Activated CD4-positive, alpha-beta T cell treated with anti-CD3 and anti-CD28 coated beads for 4 hours (primary cell): ENCODE data around the gene HSD17B3.
"Not testable (repeated sequence)": the region's sequence is repeated elsewhere in the genome, so short reads cannot be mapped to it uniquely, and the experiment has no call there.

Source experiments
- DNase-seq, 2 donors: peaks; one replicate each; pipeline ENCODE4 v3.0.0-alpha.2; 2020

HSD17B3 gene

DNA sequence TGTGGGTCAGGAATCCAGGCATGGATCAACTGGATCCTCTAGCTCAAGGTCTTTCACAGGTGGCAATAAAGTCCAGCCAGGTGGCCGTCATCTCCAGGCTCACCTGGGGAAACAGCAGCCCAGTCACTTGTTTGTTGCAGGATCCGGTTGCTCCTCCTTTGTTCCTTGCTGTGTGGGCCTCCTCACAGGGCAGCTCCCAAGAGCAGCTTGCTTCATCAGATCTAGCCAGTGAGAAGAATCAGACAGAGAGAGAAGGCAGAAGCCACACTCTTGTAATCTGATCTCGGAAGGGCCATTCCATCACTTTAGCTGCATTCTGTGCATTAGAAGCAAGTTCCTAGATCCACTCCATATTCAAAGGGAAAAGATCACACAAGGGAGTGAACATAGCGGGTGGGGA lies 3.2 kb upstream of the HSD17B3 start:
- no peak for DNase-seq

DNA sequence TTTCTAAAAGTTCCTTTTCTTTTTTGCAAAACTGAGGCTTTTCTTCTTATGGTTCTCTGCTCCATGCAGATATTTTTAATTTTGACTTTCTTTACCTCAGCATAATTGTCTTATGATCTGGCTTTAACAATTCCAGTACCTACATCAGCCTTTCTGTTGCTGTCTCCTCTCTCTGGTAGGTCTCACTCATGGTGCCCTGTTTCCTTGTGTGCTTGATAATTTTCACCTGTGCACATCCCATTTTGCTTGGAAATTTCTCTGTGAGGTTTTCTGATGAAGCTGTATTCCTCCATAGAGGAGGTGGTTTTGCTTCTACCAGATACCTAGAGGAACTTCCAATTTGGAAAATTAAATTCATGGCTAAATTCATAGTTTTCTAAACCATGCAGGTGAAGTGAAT lies 2.3 kb upstream of the HSD17B3 start:
- DNase-seq = no peak

- no peak for DNase-seq
Observed at GRCh38 chr9:96299823-96300222, 2.2 kb downstream of the HSD17B3 start.

DNA sequence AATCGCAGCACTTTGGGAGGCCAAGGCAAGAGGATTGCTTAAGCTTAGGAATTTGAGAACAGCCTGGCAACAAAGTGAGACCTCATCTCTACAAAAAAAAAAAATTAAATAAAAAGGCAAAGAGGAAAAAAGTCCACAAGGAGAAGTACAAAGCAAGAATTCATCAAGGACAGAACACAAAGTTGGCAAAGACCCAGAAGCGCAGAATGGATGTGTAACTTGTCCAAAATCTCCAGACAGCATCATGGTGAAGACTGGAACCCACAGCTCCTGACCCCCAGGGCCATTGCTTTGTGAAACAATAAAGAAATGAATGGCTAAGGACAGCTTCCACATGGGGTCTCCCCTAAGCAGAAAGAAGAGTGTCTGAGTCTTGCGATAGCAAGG lies 7.8 kb downstream of the HSD17B3 start:
- DNase-seq = no peak

DNA sequence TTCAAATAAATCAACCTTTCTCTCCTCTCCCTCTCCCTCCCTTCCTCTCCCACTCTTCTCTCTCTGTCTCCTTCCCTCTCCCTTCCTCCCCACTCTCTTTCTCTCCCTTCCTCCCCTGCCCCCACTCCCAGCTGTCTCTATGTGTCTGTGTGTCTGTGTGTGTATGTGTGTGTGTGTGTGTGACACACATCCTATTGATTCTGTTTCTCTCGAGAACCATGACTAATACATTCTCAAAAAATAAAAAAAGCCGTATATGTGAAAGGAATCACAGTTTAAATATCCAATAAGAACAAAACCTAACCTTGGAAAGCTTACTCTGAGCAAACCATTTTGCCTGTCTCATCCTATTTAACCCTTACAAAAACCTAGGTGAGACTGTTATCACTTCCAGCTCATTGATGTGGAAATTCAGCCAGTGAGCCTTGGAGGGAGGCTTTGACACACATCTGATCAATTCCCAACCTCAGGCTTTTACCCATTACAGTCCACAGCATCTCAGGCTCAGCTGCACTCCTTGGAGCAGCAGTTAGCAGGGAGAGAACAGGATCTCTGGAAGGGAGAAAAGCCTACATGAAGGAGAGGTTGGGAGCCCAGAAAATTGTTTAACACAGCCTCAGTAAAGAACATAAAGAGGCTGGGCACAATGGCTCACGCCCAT lies 8.3 kb downstream of the HSD17B3 start:
- DNase-seq = no peak

DNA sequence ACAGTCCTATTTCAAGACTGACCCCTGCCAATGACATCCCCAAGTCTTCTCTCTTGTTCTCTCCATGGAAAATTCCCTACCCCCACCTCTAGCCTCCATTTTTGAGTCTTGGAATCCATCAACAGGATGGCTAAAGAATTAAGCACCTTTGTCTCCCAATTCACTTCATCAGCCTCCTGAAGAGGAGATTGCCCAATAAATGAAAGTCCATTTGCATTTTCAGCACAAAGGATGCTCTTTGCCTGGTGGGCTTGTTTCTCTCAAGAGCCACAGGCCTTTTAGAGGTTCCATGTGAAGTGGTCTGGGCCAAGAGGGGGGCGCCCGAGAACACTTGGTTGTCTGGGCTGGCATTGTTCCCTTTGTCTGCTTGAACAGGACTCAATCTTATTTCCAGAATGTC lies 12.6 kb downstream of the HSD17B3 start:
- DNase-seq = no peak

DNA sequence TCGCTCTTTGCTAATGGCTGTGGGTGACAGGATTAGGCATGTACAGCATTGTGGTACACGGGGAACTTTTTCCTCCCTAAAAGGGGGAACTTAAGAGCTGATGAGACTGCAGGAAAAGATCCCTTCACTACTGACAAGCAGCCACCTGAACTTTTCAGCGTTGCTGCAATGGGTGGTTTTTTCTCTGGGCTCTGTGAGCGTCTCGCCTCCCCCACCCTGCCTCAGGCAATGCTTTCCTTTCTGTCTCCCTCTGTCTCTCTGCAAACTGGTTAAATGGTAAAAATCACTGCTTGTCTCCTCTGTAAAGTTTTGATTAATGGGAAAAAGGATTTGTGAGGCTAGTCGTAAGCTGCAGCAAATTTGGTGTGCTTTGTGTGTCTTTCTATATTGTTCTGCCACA lies 20.3 kb downstream of the HSD17B3 start:
- no peak for DNase-seq

DNA sequence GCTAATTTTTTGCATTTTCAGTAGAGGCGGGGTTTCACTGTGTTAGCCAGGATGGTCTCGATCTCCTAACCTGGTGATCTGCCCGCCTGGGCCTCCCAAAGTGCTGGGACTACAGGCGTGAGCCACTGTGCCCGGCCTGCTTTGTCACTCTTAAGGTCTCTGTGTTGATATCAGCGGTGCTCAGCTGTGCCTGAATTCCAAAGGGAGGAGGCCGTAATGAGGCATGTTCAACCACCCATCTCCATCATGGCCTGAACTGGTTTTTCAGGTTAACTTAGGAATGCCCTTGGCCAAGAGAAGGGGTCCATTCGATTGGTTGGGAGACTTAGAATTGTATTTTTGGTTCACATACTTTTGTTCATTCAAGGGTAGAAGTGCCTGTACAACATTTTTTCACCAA lies 22.0 kb downstream of the HSD17B3 start:
- DNase-seq = no peak

- no peak for DNase-seq
Observed at GRCh38 chr9:96274939-96275338, 27.0 kb downstream of the HSD17B3 start.

DNA sequence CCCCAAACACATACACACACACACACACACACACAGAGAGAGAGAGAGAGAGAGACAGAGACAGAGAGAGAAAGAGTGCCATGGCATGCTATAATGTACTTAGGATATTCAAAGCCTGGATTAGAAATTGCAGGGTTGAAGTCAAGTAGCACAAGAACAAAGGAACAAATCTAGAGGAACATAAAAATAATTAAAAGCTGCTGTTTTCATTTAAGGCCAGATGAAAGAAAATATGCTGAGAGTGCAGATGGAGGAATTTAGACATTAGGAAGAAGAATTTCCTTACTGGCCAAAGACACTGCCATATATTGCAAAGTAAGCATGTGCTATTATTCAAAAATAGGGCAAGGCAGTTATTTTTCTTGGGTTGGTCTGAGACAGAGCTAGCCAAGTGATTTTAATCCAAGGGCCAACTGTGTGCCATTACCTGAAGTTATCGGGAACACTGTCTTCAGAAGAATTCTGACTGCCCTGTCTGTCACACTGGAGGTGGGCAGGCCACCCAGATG lies 31.7 kb downstream of the HSD17B3 start:
- no peak for DNase-seq

DNA sequence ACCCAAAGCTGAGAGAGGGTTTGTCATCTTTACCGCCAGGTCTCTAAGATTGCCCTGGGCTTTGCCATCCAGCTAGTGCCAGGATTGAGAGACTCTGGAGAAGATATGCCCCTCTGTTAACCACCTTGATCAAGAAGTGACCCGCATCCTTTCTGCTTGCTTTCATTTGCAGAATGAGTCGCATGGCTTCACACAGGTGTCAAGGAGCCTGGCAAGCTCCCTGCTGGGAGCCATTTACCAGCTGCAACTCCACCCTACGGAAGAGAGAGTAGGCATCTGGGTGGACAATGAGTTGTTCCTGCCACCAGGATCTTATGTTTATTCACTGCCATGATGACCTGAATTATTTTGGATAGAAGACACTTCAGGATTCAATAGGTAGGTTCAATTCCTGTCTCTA lies 43.0 kb downstream of the HSD17B3 start:
- no peak for DNase-seq

- DNase-seq = no peak
Observed at GRCh38 chr9:96256800-96257199, 45.2 kb downstream of the HSD17B3 start.

- DNase-seq = no peak
Observed at GRCh38 chr9:96255698-96256097, 46.3 kb downstream of the HSD17B3 start.

DNA sequence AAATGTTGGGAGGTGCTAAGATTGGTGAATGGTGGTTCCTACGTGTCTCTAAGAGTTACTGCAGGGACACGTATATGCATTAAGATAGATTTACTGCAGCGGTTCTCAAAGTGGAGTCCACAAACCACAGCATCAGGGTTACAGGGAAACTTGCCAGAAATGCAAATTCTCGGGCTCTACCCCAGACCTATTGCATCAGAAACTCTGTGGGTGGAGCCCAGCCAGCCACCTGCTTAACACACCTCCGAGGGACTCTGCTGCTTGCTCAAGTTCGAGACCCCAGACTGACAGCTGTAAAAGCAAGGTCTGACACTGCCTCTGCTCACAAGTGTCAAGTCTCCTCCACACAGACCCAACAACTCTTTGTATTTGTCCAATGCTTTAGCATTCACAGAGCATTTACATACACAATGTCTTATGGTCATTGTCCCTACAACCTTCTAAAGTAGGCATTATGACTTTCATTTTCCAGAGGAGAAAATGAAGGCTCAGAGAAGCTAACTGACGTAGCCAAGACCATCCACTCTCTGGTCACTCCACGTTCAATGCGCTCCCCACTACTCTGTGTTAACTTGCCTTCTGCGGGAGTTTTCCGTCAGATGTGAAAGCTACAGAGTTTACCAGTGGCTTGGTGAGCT lies 48.8 kb downstream of the HSD17B3 start:
- DNase-seq = no peak

DNA sequence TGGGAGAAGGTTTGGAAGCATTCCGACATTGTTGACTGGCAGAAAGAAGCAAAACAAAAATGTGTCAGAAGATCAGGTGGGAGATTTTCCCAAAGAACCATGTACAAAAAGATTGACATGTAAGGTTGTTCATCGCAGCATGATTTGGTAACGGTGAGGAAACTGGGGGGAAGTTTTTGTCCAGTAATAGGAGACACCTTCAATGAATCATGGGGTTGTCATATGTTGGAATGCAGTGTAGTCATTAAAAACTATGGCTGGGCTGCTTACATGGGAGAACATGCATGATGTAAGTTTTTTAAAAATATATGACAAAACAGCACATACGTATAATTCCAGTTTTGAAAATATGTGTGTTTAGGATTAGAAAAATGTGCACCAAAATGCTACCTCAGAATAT lies 50.5 kb downstream of the HSD17B3 start:
- DNase-seq = no peak

- no peak for DNase-seq
Observed at GRCh38 chr9:96249746-96250145, 52.2 kb downstream of the HSD17B3 start.

DNA sequence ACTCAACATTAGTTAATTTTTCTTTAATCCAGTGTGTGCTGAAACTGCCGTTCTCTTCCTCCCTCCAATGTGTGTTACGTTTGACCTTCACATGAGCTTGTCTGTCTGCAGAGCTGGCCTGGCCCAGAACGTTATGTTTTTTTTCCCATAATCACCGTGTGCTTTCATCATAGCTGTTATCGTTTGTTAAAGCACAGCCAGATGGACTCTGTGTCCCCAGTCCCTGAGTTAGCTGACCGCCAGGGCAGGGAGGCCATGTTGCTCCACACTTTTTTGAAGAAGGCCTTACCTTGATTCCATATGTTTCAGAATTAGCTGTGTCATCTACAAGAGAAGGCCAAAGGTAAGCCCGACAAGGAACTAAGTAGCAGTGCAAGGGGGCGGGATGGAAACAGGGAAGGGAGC lies 55.7 kb downstream of the HSD17B3 start:
- DNase-seq = no peak

- no peak for DNase-seq
Observed at GRCh38 chr9:96245399-96245798, 56.6 kb downstream of the HSD17B3 start.

DNA sequence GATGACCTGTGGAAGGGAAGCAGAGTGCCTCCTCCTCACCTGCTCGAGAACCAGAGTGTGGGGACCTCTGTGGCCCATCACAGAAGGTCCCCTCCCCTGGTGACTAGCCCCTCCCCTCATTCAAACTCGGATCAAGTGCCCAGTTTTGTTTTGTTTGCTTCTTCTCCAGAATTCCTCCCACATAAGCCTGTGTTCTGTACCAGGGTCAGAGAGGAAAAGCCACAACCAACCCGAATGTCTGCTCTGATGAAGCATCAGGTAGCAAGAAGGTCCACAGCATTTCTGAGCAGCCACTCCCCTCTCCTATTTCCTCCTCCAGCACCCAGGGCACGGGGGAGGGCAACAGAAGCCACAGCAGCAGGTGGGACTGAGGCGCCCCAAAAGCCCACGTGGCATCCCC lies 58.2 kb downstream of the HSD17B3 start:
- no peak for DNase-seq

GRCh38 chr9:96242811-96243210 lies 59.2 kb downstream of the HSD17B3 start:
- DNase-seq = no peak

GRCh38 chr9:96241391-96241809 lies 60.6 kb downstream of the HSD17B3 start:
- DNase-seq = no peak

DNA sequence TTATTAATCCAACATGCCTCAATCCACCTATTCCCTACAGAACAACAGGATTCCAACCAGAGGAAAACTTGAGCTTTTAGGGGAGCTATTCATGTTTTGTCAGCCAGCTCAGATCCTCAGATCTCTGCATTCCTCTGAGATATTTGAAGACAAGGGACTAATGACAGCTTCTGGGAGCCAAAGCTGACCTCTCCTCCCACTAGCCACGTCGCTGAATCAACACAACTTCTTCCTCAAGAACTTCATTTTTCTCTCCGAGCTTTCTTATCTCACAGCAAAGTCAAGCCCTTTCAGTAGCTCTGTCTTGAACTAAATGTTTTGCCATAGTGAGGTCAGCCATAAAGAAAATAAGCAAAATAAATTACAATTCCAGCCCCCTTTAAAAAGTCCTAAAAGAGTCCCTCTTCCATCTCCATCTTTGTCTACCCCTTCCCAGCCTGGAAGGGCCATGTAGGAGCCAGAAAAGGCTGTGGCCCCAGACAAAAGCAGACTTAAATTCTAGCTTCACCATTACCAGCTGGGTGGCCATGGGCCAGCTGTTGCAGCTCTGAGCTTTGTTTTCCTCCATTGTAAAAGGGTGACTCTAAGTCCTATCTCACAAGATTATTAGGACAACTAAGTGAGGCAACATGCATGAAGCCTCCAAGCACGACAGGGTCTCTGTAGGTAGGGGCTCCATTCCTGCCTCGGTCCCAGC lies 65.0 kb downstream of the HSD17B3 start:
- no peak for DNase-seq

DNA sequence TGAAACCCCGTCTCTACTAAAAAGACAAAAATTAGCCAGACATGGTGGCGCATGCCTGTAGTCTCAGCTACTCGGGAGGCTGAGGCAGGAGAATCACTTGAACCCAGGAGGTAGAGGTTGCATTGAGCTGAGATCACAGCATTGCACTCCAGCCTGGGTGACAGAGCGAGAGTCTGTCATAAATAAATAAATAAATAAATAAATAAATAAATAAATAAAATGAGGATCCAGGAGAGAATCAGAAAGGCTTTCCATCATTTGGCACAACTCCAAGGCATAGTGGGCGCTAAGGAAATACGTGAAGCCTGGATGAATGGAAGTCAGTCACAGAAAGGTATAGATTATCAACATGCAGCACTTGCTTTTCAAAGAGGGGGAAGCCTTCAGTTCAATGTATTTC lies 65.6 kb downstream of the HSD17B3 start:
- not testable (repeated sequence) for DNase-seq

DNA sequence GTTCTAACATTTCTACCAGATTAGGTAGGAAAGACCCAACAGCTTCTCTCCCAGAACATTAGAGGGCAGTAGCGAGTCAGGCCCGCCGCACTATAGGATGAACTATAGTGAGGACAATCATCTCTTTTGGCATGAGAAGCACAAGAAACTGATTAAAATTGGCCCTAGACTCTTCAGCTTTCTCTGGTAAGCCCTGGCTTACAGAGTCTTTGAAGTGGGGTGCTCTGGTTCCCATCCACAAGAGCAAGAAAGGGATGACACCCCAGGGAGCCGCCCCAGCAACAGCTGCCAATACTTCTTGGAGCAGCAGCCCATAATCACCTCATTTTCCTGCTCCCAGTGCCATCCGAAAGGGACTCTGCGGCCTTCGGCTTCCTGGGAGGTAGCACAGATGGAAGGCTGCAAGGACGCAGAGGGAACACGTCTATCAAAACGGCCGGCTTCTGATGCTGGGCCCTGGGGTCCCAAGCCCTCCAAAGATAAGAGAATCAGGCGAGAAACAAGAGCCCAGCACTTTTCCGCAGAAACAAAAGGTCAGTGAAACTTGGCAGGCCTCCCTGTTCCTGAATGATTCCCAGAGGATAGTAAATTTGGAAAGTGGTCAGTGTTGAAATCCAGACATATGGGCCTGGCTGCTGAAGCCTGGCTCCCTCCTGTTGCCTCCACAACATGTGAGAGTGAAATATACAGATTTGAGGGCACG lies 69.3 kb downstream of the HSD17B3 start:
- peak in 1 of 2 donors; percentile 13 for DNase-seq
